Panc1 (cell line): ENCODE results near the gene HES2.

ENCODE experiments used
- POLR2AphosphoS5 ChIP-seq: IDR thresholded peaks from 2 replicates; pipeline ENCODE4 v1.6.1; 2012; ENCODE audit warnings: mild to moderate bottlenecking, low read depth, low read length, moderate library complexity
- REST ChIP-seq, 2 experiments: IDR thresholded peaks; 2 replicates each; pipeline ENCODE4 v1.6.1; 2011 to 2012; ENCODE audit warnings: low read depth in 2 of 2, control low read depth in 1 of 2, low read length in 1 of 2, mild to moderate bottlenecking in 1 of 2, moderate library complexity in 1 of 2; ENCODE audit not compliant: insufficient read depth in 1 of 2
- TF ChIP-seq, protein P1 (sequence below): fragments of 450-650 bp; IDR thresholded peaks from 2 replicates; pipeline ENCODE4 v1.5.1; 2017; ENCODE audit warnings: mild to moderate bottlenecking

DNA sequence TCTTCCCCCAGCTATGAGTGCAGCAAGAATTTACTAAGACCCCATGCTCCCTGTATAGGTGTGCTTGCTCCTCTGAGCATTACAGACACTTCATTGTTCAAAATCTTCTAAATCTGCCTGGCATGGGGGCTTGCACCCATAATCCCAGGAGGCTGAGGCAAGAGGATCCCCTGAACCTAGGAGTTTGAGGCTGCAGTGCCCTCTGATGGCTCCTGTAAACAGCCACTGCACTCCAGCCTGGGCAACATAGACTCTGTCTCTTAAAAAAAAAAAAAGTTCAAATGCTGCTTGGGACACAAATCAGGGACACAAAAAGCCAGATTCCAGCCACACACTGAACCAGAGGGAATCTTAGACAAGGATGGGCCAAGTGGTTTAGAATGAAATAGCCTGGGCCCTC, 22.7 kb downstream of the HES2 start:
- TF ChIP-seq, protein P1, sequence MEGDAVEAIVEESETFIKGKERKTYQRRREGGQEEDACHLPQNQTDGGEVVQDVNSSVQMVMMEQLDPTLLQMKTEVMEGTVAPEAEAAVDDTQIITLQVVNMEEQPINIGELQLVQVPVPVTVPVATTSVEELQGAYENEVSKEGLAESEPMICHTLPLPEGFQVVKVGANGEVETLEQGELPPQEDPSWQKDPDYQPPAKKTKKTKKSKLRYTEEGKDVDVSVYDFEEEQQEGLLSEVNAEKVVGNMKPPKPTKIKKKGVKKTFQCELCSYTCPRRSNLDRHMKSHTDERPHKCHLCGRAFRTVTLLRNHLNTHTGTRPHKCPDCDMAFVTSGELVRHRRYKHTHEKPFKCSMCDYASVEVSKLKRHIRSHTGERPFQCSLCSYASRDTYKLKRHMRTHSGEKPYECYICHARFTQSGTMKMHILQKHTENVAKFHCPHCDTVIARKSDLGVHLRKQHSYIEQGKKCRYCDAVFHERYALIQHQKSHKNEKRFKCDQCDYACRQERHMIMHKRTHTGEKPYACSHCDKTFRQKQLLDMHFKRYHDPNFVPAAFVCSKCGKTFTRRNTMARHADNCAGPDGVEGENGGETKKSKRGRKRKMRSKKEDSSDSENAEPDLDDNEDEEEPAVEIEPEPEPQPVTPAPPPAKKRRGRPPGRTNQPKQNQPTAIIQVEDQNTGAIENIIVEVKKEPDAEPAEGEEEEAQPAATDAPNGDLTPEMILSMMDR, result no peak; the same call in 1 of the 2 replicates
- TF ChIP-seq POLR2AphosphoS5 (no peak), REST (IDR thresholded peaks at IDR 0.05; ENCODE audit: insufficient read depth in 1 of 2, low read depth in 2 of 2, low read length in 1 of 2) (no peak)
